A204.1 (cell line): ENCODE results near the gene PPDPF.

Experiments
- FAIRE-seq: peaks from 2 replicates; lab custom pipeline; 2012; peaks lifted over from hg19 to GRCh38; lab: Jason Lieb, UNC

Gene PPDPF

GRCh38 chr20:63522091-63522868 is 1.7 kb downstream of the PPDPF start:
- FAIRE-seq, result no peak

- no peak for FAIRE-seq
Measured at GRCh38 chr20:63522981-63523611, 2.5 kb downstream of the PPDPF start.

DNA sequence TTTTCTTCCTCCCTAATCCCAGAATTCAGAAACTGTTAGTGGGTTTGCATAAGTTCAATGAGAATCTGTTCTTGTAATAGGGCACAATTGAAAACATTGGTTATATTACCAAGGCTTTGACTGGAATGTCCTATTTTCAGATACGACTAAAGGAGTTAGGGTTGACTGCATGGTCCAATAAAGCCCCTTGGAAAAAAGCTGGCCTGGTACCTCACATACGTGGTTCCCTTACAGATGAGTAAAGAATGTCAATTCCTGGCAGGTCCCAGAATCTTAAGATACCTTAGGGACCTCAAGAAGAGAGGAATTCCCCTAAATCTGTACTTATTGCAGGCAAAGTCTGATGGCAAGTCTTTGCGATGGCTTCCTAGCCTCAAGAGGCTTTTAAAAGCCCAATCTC is 4.6 kb downstream of the PPDPF start:
- FAIRE-seq, result no peak

DNA sequence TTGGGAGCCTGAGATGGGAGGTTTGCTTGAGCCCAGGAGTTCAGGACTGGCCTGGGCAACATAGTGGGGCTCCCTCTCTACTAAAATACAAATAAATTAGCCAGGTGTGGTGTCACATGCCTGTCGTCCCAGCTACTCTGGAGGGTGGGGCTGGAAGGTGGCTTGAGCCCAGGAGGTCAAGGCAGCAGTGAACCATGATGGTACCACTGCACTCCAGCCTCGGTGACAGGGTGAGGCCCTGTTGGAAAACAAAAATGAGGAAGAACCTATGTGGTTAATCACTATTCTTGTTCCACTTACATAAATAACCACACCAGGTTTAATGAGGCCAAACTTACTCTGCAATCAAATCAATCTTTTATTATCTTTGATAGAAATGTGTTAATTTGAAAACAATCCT is 5.4 kb downstream of the PPDPF start:
- no peak for FAIRE-seq

GRCh38 chr20:63527184-63527583 is 6.6 kb downstream of the PPDPF start:
- FAIRE-seq, result no peak

DNA sequence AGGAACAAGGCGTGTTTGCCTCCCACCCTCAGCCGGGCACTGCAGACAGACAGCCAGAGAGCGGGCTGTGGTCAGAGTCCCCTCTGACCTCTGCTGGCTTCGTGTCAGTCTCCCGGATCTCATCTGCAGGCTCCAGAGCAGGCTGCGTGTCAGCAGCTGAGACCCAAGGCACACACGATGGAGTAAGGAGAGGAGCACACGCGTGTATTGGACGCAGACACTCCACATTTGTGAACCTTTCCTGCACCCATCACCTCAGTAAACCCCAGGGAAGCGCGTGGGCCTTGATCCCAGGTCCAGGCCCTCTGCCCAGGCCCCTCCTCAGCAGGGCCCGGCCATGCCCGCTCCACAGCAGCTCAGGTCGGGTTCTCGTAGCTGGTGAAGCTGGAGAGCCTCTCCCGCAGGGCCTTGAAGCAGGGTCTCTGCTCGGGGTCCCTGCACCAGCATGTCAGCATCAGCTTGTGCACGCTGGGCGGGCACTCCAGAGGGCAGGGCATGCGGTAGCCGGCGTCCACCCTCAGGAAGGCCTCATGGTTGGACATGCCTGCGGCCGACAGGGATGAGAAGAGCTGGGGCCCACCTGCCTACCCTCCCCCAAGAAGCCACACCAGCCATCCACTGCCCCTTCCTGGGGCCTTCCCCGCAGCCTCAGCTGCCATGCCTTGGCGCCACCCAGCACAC is 8.8 kb downstream of the PPDPF start:
- no peak for FAIRE-seq

- no peak for FAIRE-seq
Measured at GRCh38 chr20:63529861-63530787, 9.6 kb downstream of the PPDPF start.

- FAIRE-seq, result no peak
Measured at GRCh38 chr20:63530788-63531160, 10.2 kb downstream of the PPDPF start.

DNA sequence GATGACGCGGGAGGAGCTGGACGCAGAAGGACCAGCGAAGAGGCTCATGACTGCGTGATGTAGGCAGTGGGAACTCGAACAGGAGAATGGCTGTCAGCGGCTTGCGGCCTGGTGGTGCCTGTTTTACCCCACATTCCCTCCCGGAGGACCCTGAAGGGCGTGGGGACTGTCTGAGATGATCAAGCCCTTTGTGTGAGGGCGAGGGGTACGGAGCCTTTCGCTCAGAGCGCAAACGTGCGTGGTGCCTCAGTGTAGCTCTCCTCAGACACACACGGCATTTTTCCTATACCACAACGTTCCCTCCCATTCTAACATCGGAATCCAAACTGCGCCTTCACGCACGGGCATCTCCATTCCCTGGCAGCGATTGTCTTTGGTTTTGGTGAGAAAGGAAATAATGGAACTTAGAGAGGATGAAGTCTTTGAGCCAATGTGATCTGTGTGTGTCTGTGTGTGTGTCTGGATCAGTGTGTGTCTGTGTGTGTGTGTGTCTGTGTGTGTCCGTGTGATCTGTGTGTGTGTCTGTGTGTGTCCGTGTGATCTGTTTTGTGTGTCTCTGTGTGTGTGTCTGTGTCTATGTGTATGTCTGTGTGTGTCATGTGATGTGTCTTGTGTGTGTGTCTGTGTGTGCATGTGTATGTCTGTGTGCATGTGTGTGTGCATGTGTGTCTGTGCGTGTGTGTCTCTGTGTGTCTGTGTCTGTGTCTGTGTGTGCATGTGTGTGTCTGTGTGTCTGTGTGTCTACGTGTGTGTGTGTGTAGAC is 11.3 kb downstream of the PPDPF start:
- no peak for FAIRE-seq

- no peak for FAIRE-seq
Measured at GRCh38 chr20:63532449-63532971, 11.9 kb downstream of the PPDPF start.

DNA sequence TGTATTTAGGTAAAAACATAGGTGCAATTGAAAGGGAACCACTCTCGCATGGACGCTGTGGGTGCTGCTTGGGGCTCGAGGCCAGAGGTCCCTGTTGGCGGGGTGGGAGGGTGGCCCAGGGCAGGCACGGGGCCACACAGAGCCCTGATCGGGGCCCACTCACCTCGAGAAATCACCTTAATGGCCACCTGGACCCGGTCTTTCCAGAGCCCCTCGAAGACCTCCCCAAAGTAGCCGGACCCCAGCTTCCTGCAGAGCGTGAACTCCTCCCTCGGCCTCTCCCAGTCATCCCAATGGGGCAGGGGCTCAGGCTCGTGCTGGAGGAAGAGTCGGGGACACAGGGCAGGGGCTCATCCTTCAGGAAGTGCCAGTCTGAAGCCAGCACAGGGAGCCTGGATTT is 12.8 kb downstream of the PPDPF start:
- no peak for FAIRE-seq

DNA sequence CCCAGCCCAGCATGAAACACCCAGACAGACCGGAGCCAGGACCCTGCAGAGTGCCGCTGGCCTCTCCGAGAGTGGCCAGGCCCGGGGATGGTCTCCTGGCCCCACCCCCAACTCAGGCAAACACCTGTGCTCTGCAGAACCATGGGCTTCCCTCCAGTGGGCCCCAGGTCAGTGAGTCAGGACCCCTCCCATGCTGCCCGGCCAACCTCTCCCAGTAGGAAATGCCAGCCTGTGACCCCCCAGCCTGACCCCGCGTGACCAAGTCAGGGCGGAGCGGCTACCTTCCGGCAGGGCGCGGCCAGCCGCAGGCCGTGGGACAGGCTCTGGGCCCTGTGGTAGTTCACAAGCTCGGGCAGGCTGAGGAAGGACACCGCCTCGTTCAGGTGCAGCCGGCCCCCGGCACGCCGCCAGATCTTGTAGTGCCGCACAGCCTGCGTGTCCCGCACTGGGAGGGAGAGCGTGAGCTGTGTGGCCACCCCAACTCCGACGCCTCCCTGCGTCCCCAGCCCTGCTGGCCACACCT is 13.4 kb downstream of the PPDPF start:
- FAIRE-seq, result no peak

DNA sequence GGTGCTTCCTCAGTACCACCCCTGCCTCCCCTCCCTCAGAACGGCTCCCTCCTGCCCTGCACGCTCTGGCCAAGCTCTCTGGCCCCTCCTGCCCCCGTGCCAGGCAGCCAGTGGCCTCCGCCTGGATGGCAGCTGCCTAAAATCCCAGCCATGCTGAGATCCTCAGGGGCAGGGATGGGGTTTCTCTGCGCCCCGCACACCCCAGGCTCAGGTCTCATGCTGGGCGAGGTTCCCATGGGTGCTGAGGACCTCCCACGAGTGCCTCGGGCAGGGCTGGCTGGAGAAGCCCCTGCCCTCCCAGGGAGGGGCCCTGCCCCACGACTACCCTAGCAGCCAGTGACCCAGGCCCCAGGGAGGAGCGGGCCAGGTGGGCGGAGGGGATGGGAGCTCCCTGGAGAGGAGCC is 13.9 kb downstream of the PPDPF start:
- FAIRE-seq, result no peak

- no peak for FAIRE-seq
Measured at GRCh38 chr20:63534831-63535651, 14.5 kb downstream of the PPDPF start.

DNA sequence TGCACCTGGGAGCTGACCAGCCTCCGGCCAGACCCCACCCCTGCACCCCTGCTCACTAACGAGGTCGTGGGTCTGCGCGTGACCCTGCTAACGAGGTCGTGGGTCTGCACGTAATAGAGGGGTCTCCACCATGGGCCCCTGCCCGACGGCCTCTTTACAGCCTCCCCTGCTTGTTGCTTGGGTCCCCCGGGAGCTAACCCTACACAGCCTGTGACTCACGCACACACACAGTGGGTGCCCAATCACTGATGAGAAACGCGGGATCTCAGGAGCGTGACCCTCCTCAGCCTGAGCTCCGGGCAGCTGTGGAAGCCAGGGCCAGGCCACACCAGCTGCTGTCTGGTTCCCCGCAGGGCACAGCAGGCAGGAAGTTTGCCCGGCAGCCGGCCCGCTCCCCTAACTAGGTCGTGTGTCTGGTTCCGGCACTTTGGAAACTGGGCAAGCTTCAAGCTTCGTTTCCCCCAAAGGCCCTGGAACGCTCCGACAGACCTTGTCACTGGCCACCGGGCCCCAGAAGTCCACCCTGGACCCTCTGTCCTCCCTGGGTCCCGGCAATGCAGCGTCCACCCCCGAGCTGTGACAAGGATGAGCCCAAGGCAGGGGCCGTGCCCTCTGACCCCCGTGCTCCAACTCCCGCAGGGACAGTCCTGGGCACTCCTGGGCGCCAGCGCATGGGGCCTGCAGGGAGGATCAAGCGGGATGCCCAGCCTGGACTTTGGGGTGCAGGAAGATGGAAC is 15.8 kb downstream of the PPDPF start:
- no peak for FAIRE-seq

DNA sequence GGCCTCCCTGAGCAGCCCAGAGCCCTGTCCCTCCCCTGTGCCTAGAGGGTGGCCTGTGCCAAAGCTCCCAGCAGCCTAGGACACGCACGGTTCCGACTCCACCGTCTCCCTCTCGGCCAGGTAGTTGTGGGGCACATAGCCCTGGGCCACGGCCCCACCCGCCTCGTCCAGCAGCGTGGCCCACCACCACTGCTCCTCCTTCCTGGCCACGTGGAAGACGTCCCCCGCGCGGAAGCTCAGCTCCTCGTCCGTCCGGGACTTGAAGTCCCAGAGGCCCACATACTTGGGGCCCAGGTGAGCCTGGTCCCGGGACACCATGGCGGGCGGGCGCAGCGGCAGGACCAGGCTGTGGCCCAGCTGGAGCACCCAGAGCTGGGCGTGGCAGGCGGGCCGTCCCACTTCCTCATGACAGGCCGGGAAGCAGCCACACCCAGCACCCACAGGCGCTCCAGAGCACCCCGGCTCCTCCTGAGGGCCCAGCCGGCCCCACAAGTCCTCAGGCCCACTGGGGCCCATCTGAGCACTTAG is 16.5 kb downstream of the PPDPF start, which contains the start of gene PTK6:
Gene PTK6 (minus strand): TSS at position 380 of the 528 bp plus-strand sequence. CDS start 62 bp downstream, at position 318.
- FAIRE-seq, result no peak

DNA sequence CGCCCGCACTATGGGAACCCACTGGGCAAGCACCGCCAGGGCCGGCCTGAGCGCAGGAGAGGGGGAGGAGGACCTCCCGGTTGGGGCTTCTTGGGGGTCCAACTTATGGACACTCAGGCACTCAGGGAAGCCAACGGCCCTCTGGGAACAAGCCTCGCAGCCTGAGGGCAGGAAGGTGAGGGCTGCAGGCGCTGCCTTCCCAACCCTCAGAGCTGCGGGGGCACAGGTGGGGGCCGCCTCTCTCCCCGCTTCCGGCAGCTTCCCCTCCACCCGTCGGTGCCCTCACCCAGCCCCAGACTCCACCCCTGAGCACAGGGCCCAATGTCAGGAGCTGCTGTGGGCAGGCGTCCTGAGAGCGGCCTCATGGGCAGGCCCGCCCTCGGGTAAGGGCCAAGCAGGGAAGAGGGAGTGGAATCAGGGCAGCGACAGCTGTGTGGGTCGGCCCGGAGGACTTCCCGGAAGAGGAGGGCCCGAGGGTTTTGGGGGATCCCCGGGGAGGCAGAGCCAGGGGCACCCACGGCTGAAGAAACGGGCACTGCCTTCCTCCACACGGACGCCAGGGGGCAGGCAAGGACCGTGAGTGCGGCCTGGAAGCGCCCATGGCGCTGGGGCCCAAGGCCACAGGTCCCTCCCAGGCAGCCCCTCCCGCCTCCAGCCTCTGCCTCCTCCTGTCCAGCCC is 17.1 kb downstream of the PPDPF start:
- no peak for FAIRE-seq
